ENCODE data around the gene DNM1L. TPM values are rescaled to one million over a fixed set of nuclear protein-coding genes. Genes with fewer than 3 reads are reported as not detected.

DNM1L gene
- total RNA-seq, 1 donor from 2014 or later, result 40.9 TPM

DNA sequence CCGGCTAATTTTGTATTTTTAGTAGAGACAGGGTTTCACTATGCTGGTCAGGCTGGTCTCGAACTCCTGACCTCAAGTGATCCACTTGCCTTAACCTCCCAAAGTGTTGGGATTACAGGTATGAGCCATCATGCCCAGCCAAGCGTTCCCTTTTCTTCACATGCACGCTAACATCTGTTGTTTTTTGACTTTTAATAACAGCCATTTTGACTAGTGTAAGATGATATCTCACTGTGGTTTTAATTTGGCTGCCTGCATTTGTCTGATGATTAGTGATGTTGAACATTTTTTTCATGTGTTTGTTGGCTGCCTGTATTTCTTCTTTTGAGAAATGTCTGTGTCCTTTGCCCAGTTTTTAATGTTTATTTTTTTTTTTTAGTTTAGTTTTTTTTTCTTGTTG is 86.8 kb downstream of the DNM1L start:
- ATAC-seq (no peak), DNase-seq (no peak)
- TF ChIP-seq, protein P1, sequence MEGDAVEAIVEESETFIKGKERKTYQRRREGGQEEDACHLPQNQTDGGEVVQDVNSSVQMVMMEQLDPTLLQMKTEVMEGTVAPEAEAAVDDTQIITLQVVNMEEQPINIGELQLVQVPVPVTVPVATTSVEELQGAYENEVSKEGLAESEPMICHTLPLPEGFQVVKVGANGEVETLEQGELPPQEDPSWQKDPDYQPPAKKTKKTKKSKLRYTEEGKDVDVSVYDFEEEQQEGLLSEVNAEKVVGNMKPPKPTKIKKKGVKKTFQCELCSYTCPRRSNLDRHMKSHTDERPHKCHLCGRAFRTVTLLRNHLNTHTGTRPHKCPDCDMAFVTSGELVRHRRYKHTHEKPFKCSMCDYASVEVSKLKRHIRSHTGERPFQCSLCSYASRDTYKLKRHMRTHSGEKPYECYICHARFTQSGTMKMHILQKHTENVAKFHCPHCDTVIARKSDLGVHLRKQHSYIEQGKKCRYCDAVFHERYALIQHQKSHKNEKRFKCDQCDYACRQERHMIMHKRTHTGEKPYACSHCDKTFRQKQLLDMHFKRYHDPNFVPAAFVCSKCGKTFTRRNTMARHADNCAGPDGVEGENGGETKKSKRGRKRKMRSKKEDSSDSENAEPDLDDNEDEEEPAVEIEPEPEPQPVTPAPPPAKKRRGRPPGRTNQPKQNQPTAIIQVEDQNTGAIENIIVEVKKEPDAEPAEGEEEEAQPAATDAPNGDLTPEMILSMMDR (IDR thresholded peaks at IDR 0.05), result no peak
- H3K4me1 ChIP-seq, result no peaks in the 10 kb centered on the region
- H3K27me3 ChIP-seq (ENCODE audit: low read depth), result peaks cover 12% of the 10 kb centered on the region
- H3K27ac ChIP-seq, result no peak overlapping the region
- H3K4me3 ChIP-seq, result no peak overlapping the region
- intact Hi-C loops (cut with DNase I), result no loop called here
- no peaks in the 10 kb centered on the region for H3K36me3 ChIP-seq
- H3K9me3 ChIP-seq, result no peaks in the 10 kb centered on the region

DNA sequence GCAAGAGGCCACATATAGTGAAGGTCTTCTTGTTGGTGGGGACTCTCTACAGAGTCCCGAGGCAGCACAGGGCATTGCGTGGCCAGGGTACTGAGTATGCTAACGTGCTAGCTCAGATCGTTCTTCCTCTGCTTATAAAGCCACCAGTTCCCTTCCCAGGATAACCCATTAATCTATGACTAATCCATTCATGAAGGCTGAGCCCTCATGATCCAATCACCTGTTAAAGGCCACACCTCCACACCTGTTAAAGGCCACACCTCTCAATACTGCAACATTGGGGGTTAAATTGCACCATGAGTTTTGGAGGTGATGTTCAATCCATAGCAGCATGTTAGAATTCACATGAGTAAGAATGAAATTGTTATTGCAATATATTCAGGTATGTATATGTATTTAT is 89.4 kb downstream of the DNM1L start:
- H3K27me3 ChIP-seq (ENCODE audit: low read depth), result peaks cover 8% of the 10 kb centered on the region
- no peak for ATAC-seq
- H3K9me3 ChIP-seq, result no peaks in the 10 kb centered on the region
- no peak for DNase-seq
- H3K36me3 ChIP-seq, result no peaks in the 10 kb centered on the region
- no peaks in the 10 kb centered on the region for H3K4me1 ChIP-seq
- no peak overlapping the region for H3K4me3 ChIP-seq
- no peak overlapping the region for H3K27ac ChIP-seq
- TF ChIP-seq, protein P1 (IDR thresholded peaks at IDR 0.05), result no peak
- intact Hi-C loops (cut with DNase I), result no loop called here

DNA sequence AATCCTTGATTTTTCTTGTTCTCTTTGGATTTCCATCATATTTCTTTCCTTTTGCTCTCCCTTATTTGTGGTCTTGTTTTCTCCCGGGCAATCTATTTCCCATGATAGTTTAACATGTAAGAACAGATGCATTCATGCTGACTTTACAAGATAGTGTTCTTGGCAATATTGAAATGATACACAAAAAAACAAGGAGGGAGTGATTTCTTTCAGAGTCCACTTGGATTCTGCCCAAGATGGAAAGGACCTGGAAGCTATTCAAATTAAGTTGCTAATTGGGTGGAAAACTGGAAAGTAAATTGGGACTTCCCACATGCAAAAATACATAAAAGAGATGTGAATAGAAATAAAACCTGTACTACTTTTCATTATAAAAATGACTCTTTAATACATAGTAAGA is 91.0 kb downstream of the DNM1L start:
- Histone ChIP-seq H3K36me3 (no peaks in the 10 kb centered on the region), H3K27ac (no peak overlapping the region), H3K27me3 (ENCODE audit: low read depth) (peaks cover 8% of the 10 kb centered on the region), H3K4me1 (no peaks in the 10 kb centered on the region), H3K9me3 (no peaks in the 10 kb centered on the region), H3K4me3 (no peak overlapping the region)
- DNase-seq (no peak), ATAC-seq (no peak)
- intact Hi-C loops (cut with DNase I), result no loop called here
- TF ChIP-seq, protein P1 (IDR thresholded peaks at IDR 0.05), result no peak

DNA sequence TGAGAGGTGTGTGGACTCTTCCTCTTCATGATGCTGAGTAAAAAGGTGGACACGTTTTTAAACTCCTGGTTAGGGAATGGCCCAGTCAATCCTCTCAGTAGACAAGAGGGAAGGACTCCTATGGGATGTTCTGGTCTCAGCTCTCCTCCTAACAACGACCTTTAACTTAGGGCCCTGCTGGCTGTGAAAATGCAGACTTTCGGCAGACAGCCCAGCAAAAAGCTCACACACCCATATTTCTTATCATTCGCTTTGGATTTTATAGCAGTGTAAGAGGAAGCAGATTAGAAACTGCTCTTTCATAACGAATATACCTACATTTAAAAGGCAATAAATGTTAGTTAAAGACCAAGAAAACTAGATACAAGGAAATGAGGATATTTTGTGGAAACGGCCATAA is 94.6 kb downstream of the DNM1L start:
- no peak overlapping the region for H3K4me3 ChIP-seq
- TF ChIP-seq, protein P1 (IDR thresholded peaks at IDR 0.05), result no peak
- intact Hi-C loops (cut with DNase I), result no loop called here
- no peaks in the 10 kb centered on the region for H3K36me3 ChIP-seq
- H3K4me1 ChIP-seq, result no peaks in the 10 kb centered on the region
- no peak overlapping the region for H3K27ac ChIP-seq
- peaks cover 2% of the 10 kb centered on the region for H3K27me3 ChIP-seq (ENCODE audit: low read depth)
- no peaks in the 10 kb centered on the region for H3K9me3 ChIP-seq
- no peak for DNase-seq
- ATAC-seq, result no peak

DNA sequence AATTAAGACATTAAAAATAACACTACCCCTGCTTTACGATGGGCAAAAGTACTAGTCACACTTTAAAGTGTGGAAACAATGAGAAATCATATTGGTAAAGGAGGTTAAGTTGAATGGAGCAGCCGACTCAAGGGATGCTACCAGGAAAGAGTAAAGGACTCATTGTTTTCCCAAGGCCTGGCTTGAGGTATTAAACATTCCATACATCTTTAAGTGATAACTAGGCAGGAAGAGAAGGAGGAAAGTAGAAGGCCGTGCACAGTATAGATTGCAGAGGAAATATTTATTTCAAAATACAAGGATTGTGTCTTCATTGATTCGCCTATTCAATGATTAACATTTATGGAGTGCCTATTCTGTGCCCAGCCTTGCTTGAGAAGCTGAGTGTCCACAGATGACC is 97.2 kb downstream of the DNM1L start:
- peaks cover 2% of the 10 kb centered on the region for H3K27me3 ChIP-seq (ENCODE audit: low read depth)
- intact Hi-C loops (cut with DNase I), result no loop called here
- ATAC-seq, result no peak
- no peak overlapping the region for H3K4me3 ChIP-seq
- H3K27ac ChIP-seq, result no peak overlapping the region
- DNase-seq, result no peak
- no peaks in the 10 kb centered on the region for H3K4me1 ChIP-seq
- H3K36me3 ChIP-seq, result no peaks in the 10 kb centered on the region
- H3K9me3 ChIP-seq, result no peaks in the 10 kb centered on the region
- TF ChIP-seq, protein P1 (IDR thresholded peaks at IDR 0.05), result no peak

DNA sequence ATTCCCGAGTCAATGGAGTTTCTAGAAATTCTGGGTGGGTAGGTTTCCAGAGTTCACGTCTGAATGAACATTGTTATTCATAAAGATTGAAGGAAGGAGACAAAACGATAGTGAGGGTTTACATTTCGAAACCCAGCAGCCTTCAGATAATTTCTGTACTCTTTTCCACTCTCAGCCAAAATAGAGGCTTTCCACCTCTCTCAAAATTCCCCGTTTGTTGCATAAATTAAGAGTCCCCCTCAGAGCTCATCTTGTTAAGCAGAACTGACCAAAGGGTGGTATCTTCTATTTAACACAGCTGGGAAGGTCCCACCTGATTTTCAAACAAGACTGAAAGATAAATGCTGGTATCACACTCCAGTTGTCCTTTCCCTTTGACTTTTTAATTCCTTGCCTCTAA is 98.1 kb downstream of the DNM1L start:
- TF ChIP-seq, protein P1 (IDR thresholded peaks at IDR 0.05), result no peak
- no peaks in the 10 kb centered on the region for H3K36me3 ChIP-seq
- intact Hi-C loops (cut with DNase I), result no loop called here
- peaks cover 2% of the 10 kb centered on the region for H3K27me3 ChIP-seq (ENCODE audit: low read depth)
- H3K4me1 ChIP-seq, result no peaks in the 10 kb centered on the region
- no peaks in the 10 kb centered on the region for H3K9me3 ChIP-seq
- DNase-seq (no peak), ATAC-seq (no peak)
- no peak overlapping the region for H3K27ac ChIP-seq
- no peak overlapping the region for H3K4me3 ChIP-seq
